ENCODE data around the gene JSRP1.

The JSRP1 gene

GRCh38 chr19:2233601-2234280 lies 22.5 kb downstream of the JSRP1 start:
- H3K4me3 ChIP-seq (ENCODE audit: low read depth in 1 of 2, low read length in 2 of 2), result no peak overlapping the region
- H3K27me3 ChIP-seq (ENCODE audit: low read depth, low read length), result no peaks in the 10 kb centered on the region
- H3K4me1 ChIP-seq (ENCODE audit: control insufficient read depth in 1 of 2, insufficient read depth in 2 of 2, low read length in 2 of 2), result peaks cover 14 to 25% of the 10 kb centered on the region in 2 donors
- no peak overlapping the region for H3K27ac ChIP-seq (ENCODE audit: low read length)
- H3K9me3 ChIP-seq (ENCODE audit: control insufficient read depth in 1 of 2, low read length in 2 of 2), result no peaks in the 10 kb centered on the region
- peaks cover 3 to 45% of the 10 kb centered on the region in 2 donors for H3K36me3 ChIP-seq (ENCODE audit: control insufficient read depth in 1 of 2, insufficient read depth in 2 of 2, low read length in 2 of 2)

- no peak overlapping the region for H3K4me3 ChIP-seq (ENCODE audit: low read depth in 1 of 2, low read length in 2 of 2)
- H3K27ac ChIP-seq (ENCODE audit: low read length), result no peak overlapping the region
- peaks cover 3 to 58% of the 10 kb centered on the region in 2 donors for H3K36me3 ChIP-seq (ENCODE audit: control insufficient read depth in 1 of 2, insufficient read depth in 2 of 2, low read length in 2 of 2)
- no peaks in the 10 kb centered on the region for H3K27me3 ChIP-seq (ENCODE audit: low read depth, low read length)
- no peaks in the 10 kb centered on the region for H3K9me3 ChIP-seq (ENCODE audit: control insufficient read depth in 1 of 2, low read length in 2 of 2)
- H3K4me1 ChIP-seq (ENCODE audit: control insufficient read depth in 1 of 2, insufficient read depth in 2 of 2, low read length in 2 of 2), result peaks cover 1 to 13% of the 10 kb centered on the region in 2 donors
Measured at GRCh38 chr19:2232286-2233151, 23.7 kb downstream of the JSRP1 start.

- peaks cover 3 to 64% of the 10 kb centered on the region in 2 donors for H3K36me3 ChIP-seq (ENCODE audit: control insufficient read depth in 1 of 2, insufficient read depth in 2 of 2, low read length in 2 of 2)
Measured at GRCh38 chr19:2231621-2232221, 24.5 kb downstream of the JSRP1 start.

GRCh38 chr19:2230807-2231533 lies 25.2 kb downstream of the JSRP1 start:
- H3K9me3 ChIP-seq (ENCODE audit: control insufficient read depth in 1 of 2, low read length in 2 of 2), result no peaks in the 10 kb centered on the region
- peaks cover 3 to 72% of the 10 kb centered on the region in 2 donors for H3K36me3 ChIP-seq (ENCODE audit: control insufficient read depth in 1 of 2, insufficient read depth in 2 of 2, low read length in 2 of 2)
- no peaks in the 10 kb centered on the region for H3K27me3 ChIP-seq (ENCODE audit: low read depth, low read length)
- no peak overlapping the region for H3K4me3 ChIP-seq (ENCODE audit: low read depth in 1 of 2, low read length in 2 of 2)
- H3K27ac ChIP-seq (ENCODE audit: low read length), result no peak overlapping the region
- peaks cover 0 to 8% of the 10 kb centered on the region in 2 donors for H3K4me1 ChIP-seq (ENCODE audit: control insufficient read depth in 1 of 2, insufficient read depth in 2 of 2, low read length in 2 of 2)

More at GRCh38 chr19:2231621-2232221, 24.5 kb downstream of the JSRP1 start:
- H3K9me3 ChIP-seq (ENCODE audit: control insufficient read depth in 1 of 2, low read length in 2 of 2), result no peaks in the 10 kb centered on the region
- no peak overlapping the region for H3K27ac ChIP-seq (ENCODE audit: low read length)
- peaks cover 0 to 8% of the 10 kb centered on the region in 2 donors for H3K4me1 ChIP-seq (ENCODE audit: control insufficient read depth in 1 of 2, insufficient read depth in 2 of 2, low read length in 2 of 2)
- no peak overlapping the region for H3K4me3 ChIP-seq (ENCODE audit: low read depth in 1 of 2, low read length in 2 of 2)
- no peaks in the 10 kb centered on the region for H3K27me3 ChIP-seq (ENCODE audit: low read depth, low read length)

- H3K36me3 ChIP-seq (ENCODE audit: control insufficient read depth in 1 of 2, insufficient read depth in 2 of 2, low read length in 2 of 2), result peaks cover 5 to 80% of the 10 kb centered on the region in 2 donors
- H3K4me3 ChIP-seq (ENCODE audit: low read depth in 1 of 2, low read length in 2 of 2), result no peak overlapping the region
- no peaks in the 10 kb centered on the region for H3K27me3 ChIP-seq (ENCODE audit: low read depth, low read length)
- H3K9me3 ChIP-seq (ENCODE audit: control insufficient read depth in 1 of 2, low read length in 2 of 2), result no peaks in the 10 kb centered on the region
- H3K4me1 ChIP-seq (ENCODE audit: control insufficient read depth in 1 of 2, insufficient read depth in 2 of 2, low read length in 2 of 2), result peaks cover 0 to 5% of the 10 kb centered on the region in 2 donors
- no peak overlapping the region for H3K27ac ChIP-seq (ENCODE audit: low read length)
Measured at GRCh38 chr19:2230033-2230531, 26.1 kb downstream of the JSRP1 start.

- Histone ChIP-seq H3K4me3 (ENCODE audit: low read depth in 1 of 2, low read length in 2 of 2) (no peak overlapping the region), H3K9me3 (ENCODE audit: control insufficient read depth in 1 of 2, low read length in 2 of 2) (no peaks in the 10 kb centered on the region), H3K4me1 (ENCODE audit: control insufficient read depth in 1 of 2, insufficient read depth in 2 of 2, low read length in 2 of 2) (no peaks in the 10 kb centered on the region), H3K27ac (ENCODE audit: low read length) (no peak overlapping the region), H3K36me3 (ENCODE audit: control insufficient read depth in 1 of 2, insufficient read depth in 2 of 2, low read length in 2 of 2) (peaks cover 11 to 87% of the 10 kb centered on the region in 2 donors), H3K27me3 (ENCODE audit: low read depth, low read length) (no peaks in the 10 kb centered on the region)
Measured at GRCh38 chr19:2229103-2230032, 26.8 kb downstream of the JSRP1 start.

- Histone ChIP-seq H3K27me3 (ENCODE audit: low read depth, low read length) (no peaks in the 10 kb centered on the region), H3K9me3 (ENCODE audit: control insufficient read depth in 1 of 2, low read length in 2 of 2) (no peaks in the 10 kb centered on the region), H3K4me1 (ENCODE audit: control insufficient read depth in 1 of 2, insufficient read depth in 2 of 2, low read length in 2 of 2) (no peaks in the 10 kb centered on the region), H3K27ac (ENCODE audit: low read length) (no peak overlapping the region), H3K36me3 (ENCODE audit: control insufficient read depth in 1 of 2, insufficient read depth in 2 of 2, low read length in 2 of 2) (peaks cover 18 to 92% of the 10 kb centered on the region in 2 donors), H3K4me3 (ENCODE audit: low read depth in 1 of 2, low read length in 2 of 2) (no peak overlapping the region)
Measured at GRCh38 chr19:2228157-2229030, 27.8 kb downstream of the JSRP1 start.

GRCh38 chr19:2227415-2228156 lies 28.6 kb downstream of the JSRP1 start:
- Histone ChIP-seq H3K36me3 (ENCODE audit: control insufficient read depth in 1 of 2, insufficient read depth in 2 of 2, low read length in 2 of 2) (peaks cover 18 to 84% of the 10 kb centered on the region in 2 donors), H3K9me3 (ENCODE audit: control insufficient read depth in 1 of 2, low read length in 2 of 2) (no peaks in the 10 kb centered on the region), H3K27me3 (ENCODE audit: low read depth, low read length) (no peaks in the 10 kb centered on the region), H3K27ac (ENCODE audit: low read length) (no peak overlapping the region), H3K4me3 (ENCODE audit: low read depth in 1 of 2, low read length in 2 of 2) (no peak overlapping the region), H3K4me1 (ENCODE audit: control insufficient read depth in 1 of 2, insufficient read depth in 2 of 2, low read length in 2 of 2) (no peaks in the 10 kb centered on the region)

- Histone ChIP-seq H3K36me3 (ENCODE audit: control insufficient read depth in 1 of 2, insufficient read depth in 2 of 2, low read length in 2 of 2) (peaks cover 18 to 82% of the 10 kb centered on the region in 2 donors), H3K27ac (ENCODE audit: low read length) (no peak overlapping the region), H3K27me3 (ENCODE audit: low read depth, low read length) (no peaks in the 10 kb centered on the region), H3K9me3 (ENCODE audit: control insufficient read depth in 1 of 2, low read length in 2 of 2) (no peaks in the 10 kb centered on the region), H3K4me3 (ENCODE audit: low read depth in 1 of 2, low read length in 2 of 2) (no peak overlapping the region), H3K4me1 (ENCODE audit: control insufficient read depth in 1 of 2, insufficient read depth in 2 of 2, low read length in 2 of 2) (no peaks in the 10 kb centered on the region)
Measured at GRCh38 chr19:2226840-2227360, 29.3 kb downstream of the JSRP1 start.
